IPS-18a (cell line): Measurements from ENCODE around the gene FLNB.

ENCODE experiments used
- H3K27ac ChIP-seq: one replicate; pipeline ENCODE4 v1.5.1; 2013; ENCODE audit warnings: low read length
- H3K27me3 ChIP-seq: one replicate; pipeline ENCODE4 v1.6.1; 2013; ENCODE audit warnings: mild to moderate bottlenecking, low read length; ENCODE audit not compliant: control insufficient read depth, insufficient read depth
- H3K36me3 ChIP-seq: one replicate; pipeline ENCODE4 v1.6.1; 2013; ENCODE audit warnings: low read depth, low read length; ENCODE audit not compliant: control insufficient read depth
- H3K4me1 ChIP-seq: one replicate; pipeline ENCODE4 v1.6.1; 2013; ENCODE audit warnings: low read depth, low read length; ENCODE audit not compliant: control insufficient read depth
- H3K4me3 ChIP-seq: one replicate; pipeline ENCODE4 v1.5.1; 2013; ENCODE audit warnings: low read length
- H3K9ac ChIP-seq: one replicate; pipeline ENCODE4 v1.6.1; 2013; ENCODE audit warnings: mild to moderate bottlenecking, low read length, moderate library complexity
- H3K9me3 ChIP-seq: one replicate; pipeline ENCODE4 v1.6.1; 2013; ENCODE audit warnings: low read depth, low read length; ENCODE audit not compliant: control insufficient read depth

The FLNB gene

DNA sequence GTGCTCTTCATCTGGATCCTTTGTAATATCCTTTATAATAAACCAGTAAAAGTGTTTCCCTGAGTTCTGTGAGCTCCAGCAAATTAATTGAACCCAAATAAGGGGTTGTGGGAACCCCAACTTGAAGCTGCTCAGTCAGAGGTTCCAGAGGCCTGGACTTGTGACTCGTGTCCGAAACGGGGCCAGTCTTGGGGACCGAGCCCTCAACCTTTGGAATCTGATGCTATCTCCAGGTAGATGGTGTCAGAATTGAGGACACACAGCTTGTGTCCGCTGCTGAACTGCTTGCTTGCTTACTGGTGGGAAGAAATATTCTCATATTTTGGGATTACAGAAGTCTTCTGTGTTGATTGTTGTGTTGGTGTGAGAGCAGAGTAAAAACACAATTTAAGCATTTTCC is 39.7 kb upstream of the FLNB start:
- H3K4me1 ChIP-seq, result peaks cover 7% of the 10 kb centered on the region
- no peak overlapping the region for H3K9ac ChIP-seq
- H3K9me3 ChIP-seq, result no peaks in the 10 kb centered on the region
- no peak overlapping the region for H3K4me3 ChIP-seq
- H3K27ac ChIP-seq, result no peak overlapping the region
- H3K27me3 ChIP-seq, result no peaks in the 10 kb centered on the region
- H3K36me3 ChIP-seq, result no peaks in the 10 kb centered on the region

DNA sequence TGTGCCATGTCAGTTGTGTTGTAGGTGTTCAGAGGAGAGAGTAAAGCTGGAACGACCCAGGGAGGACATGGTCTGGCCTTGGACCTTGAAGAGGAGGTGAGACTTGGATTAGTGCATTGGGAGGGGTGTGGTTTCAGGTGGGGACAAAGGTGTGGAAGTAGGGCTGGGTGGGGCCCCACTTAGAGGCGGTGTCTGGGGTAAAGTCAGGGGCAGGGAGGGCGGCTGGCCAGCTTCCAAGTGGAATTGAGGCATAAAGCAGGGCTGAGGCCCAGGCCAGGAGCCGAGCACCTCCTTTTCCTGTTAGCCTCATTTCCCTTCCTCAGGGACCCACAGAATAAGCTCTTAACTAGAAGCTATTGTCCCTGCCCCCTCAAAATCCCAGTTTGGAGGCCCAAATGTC is 36.2 kb upstream of the FLNB start:
- Histone ChIP-seq H3K9me3 (no peaks in the 10 kb centered on the region), H3K36me3 (no peaks in the 10 kb centered on the region), H3K27ac (no peak overlapping the region), H3K9ac (no peak overlapping the region), H3K27me3 (no peaks in the 10 kb centered on the region), H3K4me1 (peaks cover 7% of the 10 kb centered on the region), H3K4me3 (no peak overlapping the region)

DNA sequence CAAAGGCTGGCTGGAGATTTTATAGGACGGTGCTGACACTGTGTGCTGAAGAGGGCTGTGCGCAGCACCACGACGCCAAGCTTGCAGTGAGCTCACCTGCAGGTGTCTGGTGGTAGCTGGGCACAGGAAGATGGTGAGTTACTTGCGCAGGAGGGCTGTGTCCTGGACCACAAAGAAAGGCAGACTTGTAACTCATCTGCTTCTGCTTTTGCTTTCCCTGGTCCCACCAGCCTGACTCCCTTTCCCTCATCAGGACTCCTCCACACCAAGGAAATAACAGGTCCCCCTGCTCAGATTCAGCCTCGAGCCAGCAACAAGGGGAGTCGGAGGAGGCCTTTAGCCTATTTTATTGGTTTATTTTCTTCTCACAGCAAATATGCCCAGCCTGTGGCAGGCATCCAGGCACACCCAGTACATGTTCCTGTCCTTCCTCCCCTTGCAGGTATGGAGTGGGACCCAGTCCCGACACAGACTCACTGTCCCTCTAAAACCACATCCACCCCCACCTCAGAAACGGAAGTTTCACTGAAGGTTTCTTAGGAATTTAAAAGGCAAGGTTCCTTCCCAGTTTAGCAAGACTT is 35.6 kb upstream of the FLNB start:
- Histone ChIP-seq H3K4me1 (peaks cover 7% of the 10 kb centered on the region), H3K9ac (no peak overlapping the region), H3K9me3 (no peaks in the 10 kb centered on the region), H3K27ac (no peak overlapping the region), H3K27me3 (no peaks in the 10 kb centered on the region), H3K4me3 (no peak overlapping the region), H3K36me3 (no peaks in the 10 kb centered on the region)

DNA sequence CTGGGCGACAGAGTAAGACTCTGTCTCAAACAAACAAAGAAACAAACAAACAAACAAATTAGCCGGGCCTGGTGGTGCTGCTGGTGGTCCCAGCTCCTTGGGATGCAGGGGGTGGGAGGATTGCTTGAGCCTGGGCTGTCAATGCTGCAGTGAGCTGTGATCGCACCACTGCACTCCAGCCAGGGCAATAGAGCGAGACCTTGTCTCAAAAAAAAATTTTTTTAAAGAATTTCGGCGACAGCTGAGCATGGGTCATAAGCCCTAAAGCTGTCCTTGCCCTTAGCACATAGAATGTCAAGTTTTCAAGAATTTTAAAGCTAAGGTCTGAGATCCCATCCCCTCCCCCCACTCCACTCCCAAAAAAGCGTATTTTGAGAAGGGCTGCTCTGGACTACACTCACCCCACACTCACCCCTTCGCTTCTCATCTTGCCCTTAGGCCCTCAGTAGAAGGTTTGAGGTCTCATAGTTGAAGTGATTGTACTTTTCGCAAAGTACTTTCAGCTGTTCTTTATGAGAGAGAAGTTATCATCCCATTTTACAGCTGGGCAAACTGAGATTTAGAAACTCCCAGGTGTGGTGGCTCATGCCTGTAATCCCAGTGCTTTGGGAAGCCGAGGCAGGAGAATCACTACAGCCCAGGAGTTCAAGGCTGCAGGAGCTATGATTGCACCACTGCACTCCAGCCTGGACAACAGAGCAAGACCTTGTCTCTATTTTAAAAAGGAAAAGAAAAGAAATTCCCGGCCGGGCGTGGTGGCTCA is 34.3 kb upstream of the FLNB start:
- Histone ChIP-seq H3K4me1 (peaks cover 7% of the 10 kb centered on the region), H3K9me3 (no peaks in the 10 kb centered on the region), H3K9ac (no peak overlapping the region), H3K27me3 (no peaks in the 10 kb centered on the region), H3K36me3 (no peaks in the 10 kb centered on the region), H3K27ac (no peak overlapping the region), H3K4me3 (no peak overlapping the region)

DNA sequence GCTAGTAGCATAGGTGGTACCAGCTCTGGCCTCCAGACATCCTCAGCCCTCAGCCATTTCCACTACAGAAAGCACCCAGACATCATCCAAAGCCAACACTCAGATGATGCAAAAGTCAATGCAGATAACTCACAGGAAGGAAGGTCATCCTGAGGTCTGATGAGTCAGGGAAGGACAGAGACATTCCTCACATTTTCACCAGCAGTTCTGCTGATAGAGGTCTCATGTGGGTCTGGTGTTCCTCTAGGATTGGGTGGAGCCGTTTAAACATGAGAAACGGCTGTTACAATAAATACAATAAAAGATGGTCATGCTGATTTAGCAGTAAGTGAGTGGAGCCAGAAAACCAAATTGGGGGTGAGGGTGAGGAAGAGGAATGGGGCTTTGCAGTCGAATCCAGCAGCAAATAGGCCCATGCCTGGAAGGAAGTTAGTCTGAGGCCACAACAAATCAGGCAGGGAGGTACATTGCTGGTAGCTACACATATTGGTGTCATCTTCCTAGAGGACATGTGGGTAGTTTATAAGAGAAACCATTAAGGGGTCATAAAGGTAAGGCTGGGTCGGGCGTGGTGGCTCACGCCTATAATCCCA is 33.3 kb upstream of the FLNB start:
- H3K27ac ChIP-seq, result no peak overlapping the region

DNA sequence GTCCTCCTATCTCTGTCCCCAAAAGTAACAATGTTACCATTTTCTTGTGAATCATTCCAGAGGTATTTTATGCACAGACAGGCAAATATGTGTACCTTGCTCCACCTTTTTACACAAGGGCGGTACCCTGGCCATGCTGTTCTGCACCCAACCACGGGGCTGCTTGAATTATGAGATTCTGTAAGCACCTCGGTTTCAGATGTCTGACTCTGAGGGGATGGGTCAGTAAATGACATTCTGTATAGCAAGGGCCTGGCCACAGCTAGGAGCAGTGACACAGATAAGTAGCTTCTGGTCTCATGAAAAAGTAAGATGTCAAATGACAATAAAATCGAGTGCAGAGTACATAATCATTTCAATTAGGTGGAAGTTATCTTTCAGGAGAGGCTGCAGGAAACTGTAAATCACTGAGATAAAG is 30.4 kb upstream of the FLNB start:
- no peak overlapping the region for H3K9ac ChIP-seq
- H3K4me1 ChIP-seq, result no peaks in the 10 kb centered on the region
- no peaks in the 10 kb centered on the region for H3K27me3 ChIP-seq
- H3K9me3 ChIP-seq, result no peaks in the 10 kb centered on the region
- H3K36me3 ChIP-seq, result no peaks in the 10 kb centered on the region
- H3K27ac ChIP-seq, result no peak overlapping the region
- no peak overlapping the region for H3K4me3 ChIP-seq

More for the DNA sequence above, 33.3 kb upstream of the FLNB start:
- Histone ChIP-seq H3K27me3 (no peaks in the 10 kb centered on the region), H3K4me3 (no peak overlapping the region), H3K9me3 (no peaks in the 10 kb centered on the region), H3K36me3 (no peaks in the 10 kb centered on the region), H3K9ac (no peak overlapping the region), H3K4me1 (peaks cover 3% of the 10 kb centered on the region)

DNA sequence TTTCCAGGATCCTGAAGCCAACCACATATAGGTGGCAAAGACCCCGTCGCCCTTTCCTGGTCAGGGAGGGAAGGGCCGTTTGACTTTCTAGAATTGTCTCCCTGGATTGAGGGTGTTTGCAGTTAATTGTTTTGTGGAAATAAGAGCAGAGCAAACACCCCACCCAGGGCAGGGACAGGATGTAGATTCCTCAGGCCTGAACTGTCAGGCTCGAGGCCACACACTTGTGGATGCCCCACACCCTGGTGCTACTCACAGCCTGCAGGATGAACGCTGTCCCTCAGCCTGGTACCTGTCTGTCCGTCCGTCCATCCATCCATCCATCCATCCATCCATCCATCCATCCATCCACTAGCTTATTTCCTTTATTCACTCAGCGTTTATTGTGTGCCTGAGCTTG is 29.9 kb upstream of the FLNB start:
- no peaks in the 10 kb centered on the region for H3K4me1 ChIP-seq
- H3K9ac ChIP-seq, result no peak overlapping the region
- H3K27ac ChIP-seq, result no peak overlapping the region
- H3K27me3 ChIP-seq, result no peaks in the 10 kb centered on the region
- no peaks in the 10 kb centered on the region for H3K9me3 ChIP-seq
- no peak overlapping the region for H3K4me3 ChIP-seq
- no peaks in the 10 kb centered on the region for H3K36me3 ChIP-seq

DNA sequence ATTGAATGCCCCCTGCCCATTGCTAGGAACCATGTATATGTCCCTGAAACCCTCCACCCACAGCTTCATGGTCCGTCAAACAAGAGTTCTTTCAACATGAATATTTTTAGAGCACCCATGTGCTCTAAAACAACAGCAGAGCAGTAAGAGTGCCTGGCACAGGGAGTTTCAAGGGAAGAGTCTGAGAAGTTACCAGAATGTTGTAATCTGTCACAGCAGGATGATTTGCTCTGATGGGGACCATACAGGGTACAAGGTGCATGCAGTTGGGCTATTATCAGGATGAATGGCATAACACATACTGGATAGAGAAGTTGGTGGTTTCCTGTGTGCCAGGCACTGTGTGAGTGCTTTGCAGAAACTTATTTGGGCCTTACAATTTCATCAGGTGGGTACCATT is 27.8 kb upstream of the FLNB start:
- Histone ChIP-seq H3K9ac (no peak overlapping the region), H3K27me3 (no peaks in the 10 kb centered on the region), H3K4me3 (no peak overlapping the region), H3K27ac (no peak overlapping the region), H3K36me3 (no peaks in the 10 kb centered on the region), H3K9me3 (no peaks in the 10 kb centered on the region), H3K4me1 (no peaks in the 10 kb centered on the region)

DNA sequence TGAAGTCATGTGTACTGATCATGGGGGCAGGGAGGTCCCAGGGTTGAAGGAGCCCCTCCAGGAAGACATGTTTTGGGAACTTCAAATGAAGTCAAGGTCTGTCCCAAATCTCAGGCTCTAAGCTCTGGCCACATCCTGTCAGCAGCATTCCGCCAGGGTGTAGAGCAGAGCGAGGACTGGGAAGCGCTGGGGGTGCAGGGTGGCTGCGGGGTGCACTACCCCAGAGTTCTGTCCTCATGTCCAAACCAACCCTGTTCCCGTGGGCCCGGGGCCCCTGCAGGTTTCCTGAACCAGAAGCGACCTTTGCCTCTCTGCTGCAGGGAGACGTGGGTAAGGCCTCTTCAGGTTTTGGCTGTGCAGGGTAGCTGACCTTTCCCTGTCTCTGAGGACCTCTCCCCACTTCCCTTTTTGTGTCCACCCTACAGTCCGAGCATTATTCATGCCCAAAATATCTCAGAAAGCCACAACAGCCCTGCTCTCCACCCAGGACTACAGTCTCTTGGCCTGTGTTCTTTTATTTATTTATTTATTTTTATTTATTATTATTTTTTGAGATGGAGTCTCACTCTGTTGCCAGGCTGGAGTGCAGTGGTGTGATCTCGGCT is 26.6 kb upstream of the FLNB start:
- Histone ChIP-seq H3K4me1 (no peaks in the 10 kb centered on the region), H3K9me3 (no peaks in the 10 kb centered on the region), H3K27ac (no peak overlapping the region), H3K27me3 (no peaks in the 10 kb centered on the region), H3K9ac (no peak overlapping the region), H3K36me3 (no peaks in the 10 kb centered on the region), H3K4me3 (no peak overlapping the region)

DNA sequence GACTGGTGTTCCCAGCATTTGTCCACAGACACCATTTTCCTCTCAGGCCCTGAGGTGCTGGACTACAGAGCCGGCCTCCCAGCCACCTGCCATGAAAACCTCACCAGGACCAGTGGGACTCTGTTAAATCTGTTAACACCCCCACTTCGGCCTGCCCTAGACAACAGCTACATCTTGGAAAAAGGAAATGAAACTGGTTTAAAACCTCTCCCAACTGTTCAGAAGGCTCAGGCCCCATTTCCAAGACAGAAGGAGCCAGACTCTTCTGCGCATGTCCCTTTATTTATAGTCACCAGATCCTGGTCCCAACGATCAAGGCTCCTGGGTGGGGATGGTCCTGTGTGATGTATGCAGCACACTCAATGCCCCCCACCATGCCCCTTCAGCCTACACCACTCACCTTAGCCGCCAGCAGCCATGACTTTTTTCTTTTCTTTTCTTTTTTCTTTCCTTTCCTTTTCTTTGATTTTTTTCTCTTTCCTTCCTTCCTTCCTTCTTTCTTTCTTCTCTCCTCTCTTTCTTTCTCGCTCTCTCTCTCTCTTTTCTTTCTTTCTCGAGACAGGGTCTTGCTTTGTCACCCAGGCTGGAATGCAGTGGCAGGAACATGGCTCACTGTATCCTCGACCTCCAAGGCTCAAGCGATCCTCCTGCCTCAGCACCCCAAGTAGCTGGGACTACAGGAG is 25.5 kb upstream of the FLNB start:
- Histone ChIP-seq H3K27me3 (no peaks in the 10 kb centered on the region), H3K9me3 (no peaks in the 10 kb centered on the region), H3K4me3 (no peak overlapping the region), H3K36me3 (no peaks in the 10 kb centered on the region), H3K27ac (no peak overlapping the region), H3K4me1 (no peaks in the 10 kb centered on the region), H3K9ac (no peak overlapping the region)

DNA sequence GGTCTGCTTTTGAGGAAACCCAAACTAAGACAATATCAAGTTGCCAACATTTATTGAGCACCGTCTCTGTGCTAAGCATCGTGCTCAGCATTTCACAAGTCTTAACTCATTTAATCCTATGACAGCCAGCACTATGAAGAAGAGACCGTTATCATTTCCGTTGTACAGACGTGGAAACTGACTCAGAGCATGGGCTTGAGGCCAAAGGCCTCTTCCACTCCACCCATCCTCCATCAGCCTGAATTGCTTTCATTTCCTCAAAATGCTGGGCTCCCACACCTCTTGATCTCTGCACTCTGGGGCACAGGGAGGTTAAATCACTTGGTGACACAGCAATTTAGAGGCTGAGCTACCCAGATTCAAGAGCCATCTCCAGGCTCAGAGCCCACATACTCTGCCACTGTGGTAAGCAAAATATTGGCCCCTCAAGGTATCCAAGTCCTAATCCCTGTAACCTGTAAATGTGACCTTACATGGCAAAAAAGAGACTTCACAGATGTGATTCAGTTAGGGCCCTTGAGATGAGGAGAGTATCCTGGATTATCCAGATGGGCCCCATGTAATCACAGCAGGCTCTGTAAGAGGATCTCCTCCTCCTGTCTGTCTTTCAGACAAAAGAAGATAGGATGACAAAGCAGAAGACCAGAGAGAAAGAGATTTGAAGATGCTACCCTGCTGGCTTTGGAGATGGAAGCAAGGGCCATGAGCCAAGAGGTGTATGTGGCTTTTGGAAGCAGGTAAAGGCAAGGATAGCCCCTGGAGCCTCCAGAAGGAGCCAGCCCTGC is 24.3 kb upstream of the FLNB start:
- no peaks in the 10 kb centered on the region for H3K9me3 ChIP-seq
- no peak overlapping the region for H3K27ac ChIP-seq
- H3K4me3 ChIP-seq, result no peak overlapping the region
- no peaks in the 10 kb centered on the region for H3K27me3 ChIP-seq
- no peaks in the 10 kb centered on the region for H3K4me1 ChIP-seq
- no peaks in the 10 kb centered on the region for H3K36me3 ChIP-seq
- no peak overlapping the region for H3K9ac ChIP-seq
